Mucosa of descending colon (tissue), 3 donors: ENCODE measurements around the gene DPF1. TPM values are rescaled to one million over a fixed set of nuclear protein-coding genes. Genes with fewer than 3 reads are reported as not detected.

Experiments
- ATAC-seq: fragments of 200-7000 bp; cut with Tn5 transposase; one replicate; pipeline ENCODE4 v1.9.1; 2020; ENCODE audit warnings: mild to moderate bottlenecking, moderate library complexity
- DNase-seq, 3 donors: peaks; one replicate each; pipeline ENCODE4 v3.0.0-alpha.2; 2020
- H3K36me3 ChIP-seq: fragments of 200-600 bp; one replicate; pipeline ENCODE4 v1.8.0; 2021; ENCODE audit warnings: low read depth, mild to moderate bottlenecking
- H3K4me1 ChIP-seq: fragments of 200-600 bp; one replicate; pipeline ENCODE4 v1.8.0; 2021; ENCODE audit warnings: low read depth, mild to moderate bottlenecking
- H3K4me3 ChIP-seq: fragments of 200-600 bp; one replicate; pipeline ENCODE4 v1.8.0; 2021; ENCODE audit warnings: mild to moderate bottlenecking
- H3K9me3 ChIP-seq: fragments of 200-600 bp; one replicate; pipeline ENCODE4 v1.8.0; 2021; ENCODE audit warnings: mild to moderate bottlenecking
- CTCF ChIP-seq: fragments of 200-600 bp; IDR thresholded peaks from one replicate; pipeline ENCODE4 v1.8.0; 2022; ENCODE audit warnings: antibody characterized with exemption, mild to moderate bottlenecking
- intact Hi-C, 2 donors: fragments of 100-400 bp; cut with DNase I in 1 of 2; cut with micrococcal nuclease in 1 of 2; formaldehyde crosslinking; loops; one replicate each; pipeline versions ENCODE4 v1.11.0 to v1.11.1; 2022; cut with DNase I, micrococcal nuclease
- total RNA-seq, 3 donors: library from RNA; stranded (reverse); fragmentation: NEBNext Ultra II Directional in 2 of 3; extraction: Animal tissue kit (Norgen Biotek cat#: 25700) in 2 of 3; gene quantifications; one replicate each; pipeline versions ENCODE4 v1.2.1 to v1.2.4, GENCODE V29; 2021 to 2023
- donor health status: DM: no; HTN: no; CAD: no; lungs with moderate emphysema.
- donor health status: DM: no; HTN: no; CAD: no.
- donor health status: DM: no; HTN: yes; CAD: no.

Gene DPF1
- total RNA-seq, 3 donors from 2014 or later: 0.22 TPM; not detected in 2

GRCh38 chr19:38221919-38222830, 1.8 kb downstream of the DPF1 start:
- Histone ChIP-seq H3K9me3 (no peaks in the 10 kb centered on the region), H3K4me3 (no peak overlapping the region), H3K36me3 (no peaks in the 10 kb centered on the region), H3K4me1 (peaks cover 13% of the 10 kb centered on the region)
- intact Hi-C loops: no loop called here
- DNase-seq (no peak), ATAC-seq (no peak)
- TF ChIP-seq CTCF: no peak

GRCh38 chr19:38221421-38221820, 2.6 kb downstream of the DPF1 start:
- ATAC-seq: no peak
- Histone ChIP-seq H3K4me1 (peaks cover 13% of the 10 kb centered on the region), H3K9me3 (no peaks in the 10 kb centered on the region), H3K4me3 (no peak overlapping the region), H3K36me3 (no peaks in the 10 kb centered on the region)
- intact Hi-C loops: no loop called here
- TF ChIP-seq CTCF: no peak
- DNase-seq: no peak

- intact Hi-C loops: no loop called here
- Histone ChIP-seq H3K4me3 (no peak overlapping the region), H3K9me3 (no peaks in the 10 kb centered on the region), H3K36me3 (no peaks in the 10 kb centered on the region), H3K4me1 (peaks cover 12% of the 10 kb centered on the region)
- TF ChIP-seq CTCF: no peak
- ATAC-seq (no peak), DNase-seq (no peak)
These were observed 4.8 kb downstream of the DPF1 start for GRCh38 chr19:38219221-38219620.

- no peak for TF ChIP-seq CTCF
- ATAC-seq (no peak), DNase-seq (no peak)
- Histone ChIP-seq H3K4me1 (peaks cover 10% of the 10 kb centered on the region), H3K4me3 (no peak overlapping the region), H3K36me3 (no peaks in the 10 kb centered on the region), H3K9me3 (no peaks in the 10 kb centered on the region)
- intact Hi-C loops: no loop called here
These were observed 5.8 kb downstream of the DPF1 start for GRCh38 chr19:38218204-38218603.

- ATAC-seq: peak; percentile 44
- no peak for TF ChIP-seq CTCF
- Histone ChIP-seq H3K4me3 (no peak overlapping the region), H3K36me3 (no peaks in the 10 kb centered on the region), H3K4me1 (peaks cover 4% of the 10 kb centered on the region), H3K9me3 (no peaks in the 10 kb centered on the region)
- intact Hi-C loops: no loop called here
- peak in 2 of 3 donors; percentile 35 to 45 for DNase-seq
These were observed 7.0 kb downstream of the DPF1 start for GRCh38 chr19:38216785-38217641.
